HK-2 (cell line): ENCODE measurements around the gene ATP6V1C2.

ENCODE experiments used
- DNase-seq: peaks from one replicate; pipeline ENCODE4 v3.0.0-alpha.2; 2018; ENCODE audit not compliant: unreplicated experiment

The ATP6V1C2 gene, protein sequence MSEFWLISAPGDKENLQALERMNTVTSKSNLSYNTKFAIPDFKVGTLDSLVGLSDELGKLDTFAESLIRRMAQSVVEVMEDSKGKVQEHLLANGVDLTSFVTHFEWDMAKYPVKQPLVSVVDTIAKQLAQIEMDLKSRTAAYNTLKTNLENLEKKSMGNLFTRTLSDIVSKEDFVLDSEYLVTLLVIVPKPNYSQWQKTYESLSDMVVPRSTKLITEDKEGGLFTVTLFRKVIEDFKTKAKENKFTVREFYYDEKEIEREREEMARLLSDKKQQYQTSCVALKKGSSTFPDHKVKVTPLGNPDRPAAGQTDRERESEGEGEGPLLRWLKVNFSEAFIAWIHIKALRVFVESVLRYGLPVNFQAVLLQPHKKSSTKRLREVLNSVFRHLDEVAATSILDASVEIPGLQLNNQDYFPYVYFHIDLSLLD

DNA sequence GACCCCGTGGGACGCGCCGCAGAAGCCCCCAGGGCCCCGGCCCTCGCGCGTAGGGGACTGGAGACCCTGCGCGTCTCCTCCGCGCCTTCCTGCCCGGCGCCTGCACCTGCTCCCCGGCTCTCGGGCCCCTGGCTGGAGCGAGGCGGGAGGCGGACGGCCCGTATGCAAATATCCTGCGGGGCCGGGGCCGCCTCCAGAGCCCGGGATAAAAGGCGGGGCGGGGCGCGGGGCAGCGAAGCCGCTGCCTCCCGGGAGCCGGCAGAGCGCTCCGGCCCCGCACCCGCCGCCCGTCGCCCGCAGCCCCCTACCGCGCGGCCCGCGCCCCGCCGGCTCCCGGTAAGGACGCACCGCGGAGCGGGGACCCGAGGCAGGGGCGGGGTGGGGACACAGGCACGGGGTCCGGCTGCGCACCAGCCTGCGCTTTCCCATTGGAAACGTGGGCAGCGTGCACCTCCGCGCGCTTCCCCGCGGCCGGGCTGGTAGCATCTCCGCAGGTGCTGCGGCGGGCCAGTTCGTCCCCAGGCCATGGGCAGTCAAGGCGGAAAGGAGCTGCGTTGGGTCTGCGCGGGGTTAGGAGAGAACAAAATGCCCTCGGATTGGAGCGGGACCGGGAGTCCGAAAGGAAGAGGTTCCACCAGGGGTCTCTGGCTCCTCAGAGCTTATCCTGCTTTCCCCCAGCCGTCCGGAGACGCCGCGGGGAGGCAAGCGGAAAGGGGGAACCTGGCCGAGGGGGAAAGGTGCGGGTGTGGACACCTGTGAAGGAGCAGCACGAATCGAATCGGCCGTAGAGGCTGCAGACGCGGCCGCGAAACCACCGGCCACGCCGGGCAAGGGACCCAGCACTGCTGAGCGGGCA is at the start of gene ATP6V1C2:
Gene ATP6V1C2, plus strand, starts transcription at position 235 of the 856 bp plus-strand sequence. CDS start 1,220 bp downstream, outside the sequence.
- DNase-seq: no peak

DNA sequence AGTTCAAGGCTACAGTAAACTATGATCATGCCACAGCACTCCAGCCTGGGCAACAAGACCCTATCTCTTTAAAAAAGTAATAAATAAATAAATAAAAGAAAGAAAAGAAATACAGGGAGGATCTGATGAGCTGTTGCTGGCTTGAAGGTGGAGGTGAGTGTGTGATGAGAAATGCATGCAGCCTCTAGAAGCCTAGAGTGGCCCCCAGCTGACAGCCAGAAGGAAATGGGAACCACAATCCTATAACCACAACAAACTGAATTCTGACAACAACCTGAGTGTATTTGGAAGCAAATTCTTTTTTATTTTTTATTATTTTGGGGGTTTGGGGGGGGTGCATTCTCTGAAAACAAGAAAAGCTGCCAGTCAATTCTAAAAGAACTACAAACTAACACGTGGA is 46.3 kb upstream of the ATP6V1C2 start:
- DNase-seq: no peak

GRCh38 chr2:10678225-10678624 is 43.2 kb upstream of the ATP6V1C2 start:
- DNase-seq: no peak

DNA sequence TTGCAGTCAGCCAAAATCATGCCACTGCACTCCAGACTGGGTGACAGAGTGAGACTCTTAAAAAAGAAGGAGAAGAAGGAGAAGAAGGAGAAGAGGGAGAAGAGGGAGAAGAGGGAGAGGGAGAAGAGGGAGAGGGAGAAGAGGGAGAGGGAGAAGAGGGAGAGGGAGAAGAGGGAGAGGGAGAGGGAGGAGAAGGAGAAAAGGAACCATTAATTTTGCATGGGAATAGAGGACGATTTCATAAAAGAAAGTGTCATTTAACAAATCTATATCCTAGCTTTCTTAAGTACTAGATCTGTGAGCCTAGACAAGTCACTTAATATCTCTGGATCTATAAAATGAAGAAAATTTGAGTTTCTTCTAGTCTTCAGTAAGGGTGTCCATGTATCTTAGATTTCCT is 41.2 kb upstream of the ATP6V1C2 start:
- no peak for DNase-seq

DNA sequence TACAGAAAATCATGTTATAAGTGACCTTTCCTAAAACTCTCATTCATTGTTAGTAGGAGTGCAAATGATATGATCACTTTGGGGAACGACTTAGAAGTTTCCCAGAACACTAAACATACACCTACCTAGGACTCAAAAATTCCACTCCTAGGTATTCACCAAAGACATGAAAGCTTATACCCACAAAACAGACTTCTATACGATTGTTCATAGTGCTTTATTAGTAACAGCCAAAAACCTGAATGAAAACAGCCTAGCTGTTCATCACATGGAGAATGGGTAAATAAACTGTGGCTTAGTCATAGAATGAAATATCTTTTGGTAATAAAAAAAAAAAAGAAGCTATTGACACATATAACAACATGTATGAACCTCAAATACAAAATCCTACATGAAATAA is 40.5 kb upstream of the ATP6V1C2 start:
- no peak for DNase-seq

DNA sequence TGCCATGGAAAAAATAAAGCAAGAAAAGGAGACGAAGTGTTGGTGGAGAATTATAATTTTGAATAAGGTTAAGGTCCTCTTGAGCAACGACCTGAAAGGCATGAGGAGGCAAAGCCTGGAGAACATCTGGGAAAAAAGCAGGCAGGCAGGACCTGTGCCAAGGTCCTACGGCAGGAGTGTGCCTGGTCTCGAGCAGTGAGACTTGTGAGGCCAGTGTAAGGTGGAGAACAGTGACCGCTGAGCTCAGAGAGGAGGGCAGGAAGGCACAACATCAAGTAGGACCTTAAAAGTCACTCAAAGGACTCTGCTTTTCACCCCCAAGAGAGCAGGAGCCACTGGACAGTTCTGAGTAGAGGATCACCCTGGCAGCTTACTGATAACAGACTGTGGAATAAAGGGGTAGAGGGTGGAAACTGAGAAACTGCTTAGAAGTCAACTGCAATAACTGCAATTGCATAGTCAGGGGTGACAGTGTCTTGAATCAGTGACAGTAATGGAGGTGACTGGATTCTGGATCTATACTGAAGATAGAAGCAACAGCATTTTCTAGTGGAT is 35.2 kb upstream of the ATP6V1C2 start:
- DNase-seq: no peak

GRCh38 chr2:10688921-10689807 is 32.3 kb upstream of the ATP6V1C2 start:
- DNase-seq: no peak

GRCh38 chr2:10691521-10691920 is 29.9 kb upstream of the ATP6V1C2 start:
- DNase-seq: no peak

- no peak for DNase-seq
Observed at GRCh38 chr2:10700078-10700803, 21.2 kb upstream of the ATP6V1C2 start.

GRCh38 chr2:10704034-10704594 is 17.3 kb upstream of the ATP6V1C2 start:
- DNase-seq: no peak

DNA sequence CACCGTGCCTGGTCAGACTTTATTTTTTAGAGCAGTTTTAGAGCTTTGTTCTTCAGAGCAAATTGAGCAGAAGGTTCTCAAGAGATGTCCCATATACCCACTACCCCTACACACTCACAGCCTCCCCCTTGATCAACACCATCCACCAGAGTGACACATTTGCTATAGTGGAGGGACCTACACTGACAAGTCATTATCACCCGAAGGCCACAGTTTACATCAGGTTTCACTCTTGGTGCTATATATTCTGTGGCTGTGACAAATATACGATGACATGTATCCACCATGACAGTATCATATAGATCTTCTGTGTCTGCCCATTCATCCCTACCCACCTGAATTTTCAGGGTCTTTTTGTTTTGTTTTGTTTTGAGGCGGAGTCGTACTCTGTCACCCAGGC is 15.4 kb upstream of the ATP6V1C2 start:
- no peak for DNase-seq

DNA sequence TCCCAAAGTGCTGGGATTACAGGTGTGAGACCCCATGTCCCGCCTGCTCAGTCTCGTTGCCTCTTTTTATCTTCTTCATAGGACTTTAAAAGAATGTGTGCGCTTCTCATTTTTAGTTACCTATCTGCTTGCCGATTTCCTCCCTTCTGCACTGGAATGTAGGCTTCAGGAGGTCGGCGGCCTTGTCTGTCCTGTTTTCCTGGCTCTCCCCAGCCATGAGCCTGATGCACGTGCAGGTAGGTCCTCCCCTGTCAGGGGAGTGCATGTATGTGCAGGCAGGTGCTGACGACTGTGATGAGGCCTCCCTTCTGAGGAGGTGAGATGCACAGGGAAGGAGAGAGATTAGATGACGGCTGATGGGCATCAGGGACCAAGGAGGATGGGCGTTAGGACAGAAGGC is 13.6 kb upstream of the ATP6V1C2 start:
- DNase-seq: no peak

GRCh38 chr2:10709290-10709939 is 12.0 kb upstream of the ATP6V1C2 start:
- no peak for DNase-seq

DNA sequence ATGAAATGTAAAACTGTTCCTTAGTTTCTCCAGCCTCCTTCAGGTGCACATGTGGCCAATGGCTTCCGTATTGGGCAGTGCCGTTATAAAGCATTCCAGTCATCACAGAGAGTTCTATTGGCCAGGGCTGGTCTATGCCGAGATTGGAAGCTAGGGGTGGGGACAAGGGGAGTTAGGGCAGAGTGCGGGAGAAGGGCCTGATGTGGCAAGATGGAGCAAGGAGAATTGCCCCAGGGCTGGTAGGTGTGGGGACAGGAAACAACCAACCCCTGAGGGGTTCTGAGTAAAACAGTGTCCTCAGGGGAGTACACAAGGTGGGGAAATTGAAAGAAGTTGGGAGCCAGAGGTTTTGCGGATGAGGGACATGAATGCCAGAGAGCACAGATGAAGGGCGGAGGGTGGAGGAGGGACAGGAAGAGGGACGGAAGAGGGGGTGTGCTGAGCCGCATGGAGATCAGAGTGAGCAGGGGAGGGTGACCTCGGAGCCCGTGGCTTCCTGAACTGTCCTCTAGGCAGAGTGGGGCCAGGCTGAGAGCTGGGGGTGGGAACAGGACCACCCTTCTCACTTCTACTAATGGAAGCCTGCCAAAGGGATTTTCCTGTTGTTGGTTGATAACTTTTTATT is 9.1 kb upstream of the ATP6V1C2 start:
- no peak for DNase-seq

GRCh38 chr2:10716581-10716980 is 4.8 kb upstream of the ATP6V1C2 start:
- no peak for DNase-seq

GRCh38 chr2:10717628-10718027 is 3.8 kb upstream of the ATP6V1C2 start:
- no peak for DNase-seq

GRCh38 chr2:10720306-10720705 is 1.1 kb upstream of the ATP6V1C2 start:
- no peak for DNase-seq

DNA sequence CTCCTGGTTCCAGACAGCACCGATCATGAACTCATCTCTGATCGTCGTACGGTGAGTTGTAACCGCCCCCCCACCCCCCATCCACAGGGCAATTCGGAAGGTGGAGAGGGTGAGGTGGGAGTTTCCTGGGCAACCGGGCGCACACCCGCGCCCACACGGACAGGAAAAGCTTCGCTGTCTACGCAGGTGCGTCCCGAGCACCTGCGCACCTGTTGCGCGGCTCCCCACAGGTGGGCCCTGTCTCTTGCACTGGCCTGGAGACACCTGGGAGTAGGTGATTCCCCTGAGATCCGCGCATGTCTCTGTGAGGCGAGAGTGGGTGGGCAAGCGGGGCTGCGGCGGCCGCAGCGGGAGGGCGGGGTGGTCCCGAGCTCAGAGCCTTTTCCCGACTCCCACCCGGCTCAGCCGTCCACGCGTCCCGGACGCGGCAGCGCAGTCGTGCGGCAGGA is 459 bp upstream of the ATP6V1C2 start:
- no peak for DNase-seq

DNA sequence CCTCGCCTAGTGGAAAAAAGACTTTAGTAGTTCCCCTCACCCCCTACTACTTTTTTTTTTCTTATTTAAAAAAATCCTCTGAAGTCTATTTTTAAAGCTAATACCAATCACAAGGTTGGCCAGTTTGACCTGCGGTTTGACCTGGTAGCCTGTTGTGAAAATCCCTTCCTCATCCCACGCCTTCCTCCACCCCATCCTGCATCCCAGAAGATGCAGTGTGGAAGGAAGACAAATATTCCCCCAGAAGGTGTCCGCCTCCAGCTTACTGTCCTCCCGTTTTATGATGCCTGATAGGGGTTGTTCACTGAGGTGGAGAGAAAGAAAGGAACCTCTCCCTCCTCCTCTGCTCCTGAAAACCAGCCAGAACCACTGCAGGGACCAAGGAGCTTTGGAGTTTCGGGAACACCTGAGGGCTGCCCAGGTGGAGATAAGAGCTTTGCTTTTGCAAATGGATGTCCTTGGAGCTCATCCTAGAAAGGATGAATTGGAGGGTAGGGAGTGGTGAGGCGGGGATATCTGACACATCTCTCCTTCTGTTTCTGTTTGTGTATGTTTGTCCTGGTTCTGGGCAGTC is 909 bp downstream of the ATP6V1C2 start:
- DNase-seq: no peak
